Mammary epithelial cell (primary cell): ENCODE measurements around the gene DOCK1.

Experiments used
- EZH2 ChIP-seq: IDR thresholded peaks from 2 replicates; pipeline ENCODE4 v1.6.1; 2012; ENCODE audit warnings: low read length, inconsistent platforms, borderline replicate concordance
- TF ChIP-seq, protein P1 (sequence below), 2 donors: IDR thresholded peaks in 1 of 2; conservative IDR thresholded peaks in 1 of 2; 2 replicates each; pipeline ENCODE4 v1.5.1; 2011 to 2012; ENCODE audit warnings: inconsistent platforms in 2 of 2, low read length in 2 of 2, mild to moderate bottlenecking in 2 of 2, control low read depth in 1 of 2, low read depth in 1 of 2; ENCODE audit not compliant: insufficient read depth in 1 of 2; ENCODE audit errors: extremely low read depth in 1 of 2

DNA sequence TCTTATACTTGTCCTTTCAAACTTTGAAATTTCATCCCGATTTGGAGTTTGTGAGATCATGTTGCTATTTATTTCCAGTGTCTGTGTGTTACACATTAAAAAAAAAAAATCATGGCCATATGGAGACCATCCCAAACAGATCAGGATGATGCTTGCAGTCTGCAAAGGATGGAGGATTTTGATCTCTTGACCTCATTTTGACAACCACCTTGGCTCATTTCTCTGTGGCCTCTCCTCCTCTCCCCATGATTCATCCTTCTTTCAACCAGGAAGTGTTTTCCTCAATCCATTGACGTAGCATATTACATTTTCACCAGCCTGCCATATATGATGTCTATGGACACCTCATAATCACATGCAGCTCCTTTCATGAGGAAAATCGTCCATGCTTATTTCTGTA, 360.1 kb downstream of the DOCK1 start:
- TF ChIP-seq EZH2 = no peak
- TF ChIP-seq, protein P1, sequence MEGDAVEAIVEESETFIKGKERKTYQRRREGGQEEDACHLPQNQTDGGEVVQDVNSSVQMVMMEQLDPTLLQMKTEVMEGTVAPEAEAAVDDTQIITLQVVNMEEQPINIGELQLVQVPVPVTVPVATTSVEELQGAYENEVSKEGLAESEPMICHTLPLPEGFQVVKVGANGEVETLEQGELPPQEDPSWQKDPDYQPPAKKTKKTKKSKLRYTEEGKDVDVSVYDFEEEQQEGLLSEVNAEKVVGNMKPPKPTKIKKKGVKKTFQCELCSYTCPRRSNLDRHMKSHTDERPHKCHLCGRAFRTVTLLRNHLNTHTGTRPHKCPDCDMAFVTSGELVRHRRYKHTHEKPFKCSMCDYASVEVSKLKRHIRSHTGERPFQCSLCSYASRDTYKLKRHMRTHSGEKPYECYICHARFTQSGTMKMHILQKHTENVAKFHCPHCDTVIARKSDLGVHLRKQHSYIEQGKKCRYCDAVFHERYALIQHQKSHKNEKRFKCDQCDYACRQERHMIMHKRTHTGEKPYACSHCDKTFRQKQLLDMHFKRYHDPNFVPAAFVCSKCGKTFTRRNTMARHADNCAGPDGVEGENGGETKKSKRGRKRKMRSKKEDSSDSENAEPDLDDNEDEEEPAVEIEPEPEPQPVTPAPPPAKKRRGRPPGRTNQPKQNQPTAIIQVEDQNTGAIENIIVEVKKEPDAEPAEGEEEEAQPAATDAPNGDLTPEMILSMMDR (conservative IDR thresholded peaks at IDR 0.05 in 1 of 2, IDR thresholded peaks at IDR 0.05 in 1 of 2; ENCODE audit: extremely low read depth in 1 of 2, insufficient read depth in 1 of 2, low read depth in 1 of 2, low read length in 2 of 2) = no peak
